ENCODE results near the gene VEGFC.

GRCh38 chr4:176653401-176654220 is 139.1 kb downstream of the VEGFC start:
- TF ChIP-seq CTCF (IDR thresholded peaks at IDR 0.05), result no peak
- TF ChIP-seq EP300 (IDR thresholded peaks at IDR 0.05; ENCODE audit: borderline replicate concordance in 1 of 2, low read depth in 1 of 2, low read length in 1 of 2), result no peak
- no peak; the same call in 1 of the 2 replicates for TF ChIP-seq POLR2AphosphoS5 (IDR thresholded peaks at IDR 0.05; ENCODE audit: low read depth, low read length)

All from SK-N-SH (cell line).